Karpas-422 (cell line): Measurements from ENCODE around the gene MOAP1. TPM values are rescaled to one million over a fixed set of nuclear protein-coding genes. Genes with fewer than 3 reads are reported as not detected.
"Not testable (repeated sequence)": the region's sequence is repeated elsewhere in the genome, so short reads cannot be mapped to it uniquely, and the experiment has no call there.

ENCODE experiments used
- DNase-seq: peaks from one replicate; pipeline ENCODE4 v3.0.0-alpha.2; 2015
- H2AFZ ChIP-seq: fragments of 200-600 bp; sonication (generic); 2 replicates; pipeline ENCODE4 v1.6.1; 2014; ENCODE audit warnings: antibody characterized with exemption, low read length, mixed read lengths
- H3K27ac ChIP-seq: fragments of 200-600 bp; sonication (generic); 2 replicates; pipeline ENCODE4 v1.5.1; 2014; ENCODE audit warnings: mild to moderate bottlenecking, low read length, moderate library complexity
- H3K27me3 ChIP-seq: fragments of 200-600 bp; sonication (generic); 2 replicates; pipeline ENCODE4 v1.6.1; 2014; ENCODE audit warnings: low read length, mixed read lengths
- H3K36me3 ChIP-seq: fragments of 200-600 bp; sonication (generic); 2 replicates; pipeline ENCODE4 v1.6.1; 2014; ENCODE audit warnings: low read length, mixed read lengths; ENCODE audit not compliant: insufficient read depth
- H3K4me1 ChIP-seq: fragments of 200-600 bp; sonication (generic); 2 replicates; pipeline ENCODE4 v1.6.1; 2014; ENCODE audit warnings: mild to moderate bottlenecking, low read length, mixed read lengths
- H3K4me2 ChIP-seq: fragments of 200-600 bp; sonication (generic); 2 replicates; pipeline ENCODE4 v1.6.1; 2014; ENCODE audit warnings: low read length, low read depth, mild to moderate bottlenecking; ENCODE audit not compliant: poor library complexity, severe bottlenecking
- H3K4me3 ChIP-seq: fragments of 200-600 bp; sonication (generic); 2 replicates; pipeline ENCODE4 v1.5.1; 2014; ENCODE audit warnings: mild to moderate bottlenecking, antibody characterized with exemption, low read length, mixed read lengths
- H3K79me2 ChIP-seq: fragments of 200-600 bp; sonication (generic); 2 replicates; pipeline ENCODE4 v1.6.1; 2014; ENCODE audit warnings: mild to moderate bottlenecking, low read length, mixed read lengths
- H3K9ac ChIP-seq: fragments of 200-600 bp; sonication (generic); 2 replicates; pipeline ENCODE4 v1.6.0; 2014; ENCODE audit warnings: low read length
- H3K9me2 ChIP-seq: fragments of 200-600 bp; sonication (generic), shearing (Covaris generic); replicated peaks from 2 replicates; pipeline ENCODE4 v1.6.0; 2014; ENCODE audit warnings: mild to moderate bottlenecking, low read length, moderate library complexity; ENCODE audit not compliant: insufficient read depth
- H3K9me3 ChIP-seq: fragments of 300-700, 200-600 bp; sonication (generic); 2 replicates; pipeline ENCODE4 v1.6.1; 2014; ENCODE audit warnings: low read length, mixed read lengths
- H4K20me1 ChIP-seq: fragments of 200-600 bp; sonication (generic); 2 replicates; pipeline ENCODE4 v1.6.1; 2014; ENCODE audit warnings: mild to moderate bottlenecking, antibody characterized with exemption, low read length, low read depth; ENCODE audit not compliant: insufficient read depth
- total RNA-seq: library from RNA; depleted of rRNA; stranded (reverse); fragments of >200 nt; shearing (Covaris generic); gene quantifications from 2 replicates; pipeline ENCODE4 v1.2.3, GENCODE V29; 2014; ENCODE audit warnings: low replicate concordance

The MOAP1 gene
- total RNA-seq, 1 experiment from 2014 or later, result 50.8 TPM

DNA sequence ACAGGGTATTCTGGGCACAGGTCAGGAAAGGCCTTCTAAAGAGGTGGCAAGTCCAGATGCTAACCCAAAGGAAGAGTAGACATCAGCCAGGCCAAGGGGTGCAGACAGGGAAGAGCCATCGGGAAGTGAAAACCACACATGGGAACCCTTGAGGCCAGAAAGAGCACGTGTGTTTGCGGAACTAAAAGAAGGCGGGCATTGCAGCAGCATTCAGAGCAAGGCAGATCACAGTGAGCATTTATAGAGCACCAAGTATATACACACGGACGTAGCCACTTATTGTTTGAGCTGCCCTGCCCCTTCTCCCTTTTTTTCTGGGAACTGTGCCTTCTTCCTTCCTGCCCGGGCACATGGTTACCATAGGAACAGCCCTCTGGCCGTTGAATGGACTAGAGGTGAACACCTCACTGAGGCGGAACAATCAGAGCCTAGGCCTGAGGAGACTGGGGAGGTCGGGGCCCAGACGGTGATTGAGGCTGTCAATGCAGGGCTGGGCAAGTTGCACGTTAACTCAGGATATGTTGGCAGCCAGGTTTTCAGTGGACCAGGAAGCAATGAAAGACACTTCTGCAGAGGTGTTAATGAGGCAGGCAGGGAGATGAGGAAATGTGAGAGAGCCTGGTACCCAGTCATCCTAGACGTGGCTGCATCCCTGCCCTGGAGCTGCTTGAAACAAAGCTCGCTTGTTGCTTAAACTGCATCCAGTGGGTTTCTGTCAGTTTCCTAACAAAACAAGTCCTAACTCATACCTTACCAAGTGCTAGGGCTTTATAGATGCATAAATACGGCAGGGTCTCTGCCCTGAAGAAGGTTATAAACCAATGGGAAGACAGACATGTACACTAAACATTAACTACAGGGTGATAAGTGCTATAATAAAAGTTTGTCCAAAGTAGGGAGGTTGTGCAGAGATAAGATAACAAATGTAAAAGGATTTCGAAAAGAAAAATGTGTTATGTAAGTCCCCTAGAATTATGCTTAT, 34.2 kb downstream of the MOAP1 start:
- Histone ChIP-seq H3K4me3 (no peak overlapping the region), H3K79me2 (no peaks in the 10 kb centered on the region), H4K20me1 (no peaks in the 10 kb centered on the region), H3K4me2 (no peak overlapping the region), H2AFZ (no peak overlapping the region), H3K9ac (no peak overlapping the region), H3K36me3 (no peaks in the 10 kb centered on the region), H3K9me3 (no peaks in the 10 kb centered on the region), H3K9me2 (no peaks in the 10 kb centered on the region), H3K27me3 (no peaks in the 10 kb centered on the region), H3K27ac (no peak overlapping the region), H3K4me1 (no peaks in the 10 kb centered on the region)
- DNase-seq, result no peak

DNA sequence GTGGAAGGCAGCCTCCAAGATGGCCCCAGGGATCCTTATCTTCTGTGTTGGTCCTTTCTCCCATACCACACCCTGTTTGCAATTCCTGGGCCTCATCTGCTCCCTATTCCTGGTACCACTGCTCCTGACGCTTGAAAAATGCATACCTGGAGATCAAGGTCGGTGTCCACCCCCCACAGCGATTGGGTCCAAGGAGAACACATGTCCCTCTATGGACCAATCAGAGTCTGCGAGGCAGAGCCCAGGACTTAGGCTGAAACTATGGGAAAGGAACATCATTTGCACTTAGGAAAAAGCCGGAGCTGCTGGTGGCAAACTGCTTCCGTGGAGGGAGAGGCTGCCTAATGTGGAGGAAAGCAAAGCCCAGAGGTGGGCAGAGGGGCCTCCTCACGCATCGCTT, 35.7 kb downstream of the MOAP1 start:
- H3K27me3 ChIP-seq, result no peaks in the 10 kb centered on the region
- no peak overlapping the region for H2AFZ ChIP-seq
- H4K20me1 ChIP-seq, result no peaks in the 10 kb centered on the region
- H3K4me2 ChIP-seq, result no peak overlapping the region
- no peaks in the 10 kb centered on the region for H3K9me2 ChIP-seq
- DNase-seq, result no peak
- no peaks in the 10 kb centered on the region for H3K4me1 ChIP-seq
- no peak overlapping the region for H3K27ac ChIP-seq
- H3K4me3 ChIP-seq, result no peak overlapping the region
- no peaks in the 10 kb centered on the region for H3K36me3 ChIP-seq
- no peak overlapping the region for H3K9ac ChIP-seq
- H3K79me2 ChIP-seq, result no peaks in the 10 kb centered on the region
- no peaks in the 10 kb centered on the region for H3K9me3 ChIP-seq

DNA sequence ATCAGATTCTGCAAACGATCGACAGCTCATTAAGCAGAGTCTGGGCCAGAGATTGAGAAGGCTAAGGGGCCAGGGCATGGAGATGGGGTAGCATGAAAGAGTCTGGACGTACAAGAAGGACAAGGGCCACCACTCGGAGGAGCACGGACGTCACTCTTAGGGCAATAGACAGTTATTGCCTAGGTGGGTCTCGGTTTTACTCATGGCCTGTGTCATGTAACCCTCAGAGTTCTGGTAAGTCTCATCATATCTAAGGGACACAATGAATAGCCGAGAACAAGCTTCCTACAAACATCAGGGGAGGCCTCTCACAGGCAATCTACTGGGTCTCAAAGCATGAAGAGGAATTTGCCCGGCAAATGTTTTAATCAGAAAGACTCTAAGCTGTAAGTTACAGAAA, 38.6 kb downstream of the MOAP1 start:
- no peak for DNase-seq
- no peak overlapping the region for H2AFZ ChIP-seq
- H4K20me1 ChIP-seq, result no peaks in the 10 kb centered on the region
- H3K79me2 ChIP-seq, result no peaks in the 10 kb centered on the region
- no peak overlapping the region for H3K4me3 ChIP-seq
- H3K27ac ChIP-seq, result no peak overlapping the region
- H3K4me1 ChIP-seq, result no peaks in the 10 kb centered on the region
- H3K4me2 ChIP-seq, result no peak overlapping the region
- H3K27me3 ChIP-seq, result no peaks in the 10 kb centered on the region
- no peaks in the 10 kb centered on the region for H3K9me2 ChIP-seq
- H3K9ac ChIP-seq, result no peak overlapping the region
- no peaks in the 10 kb centered on the region for H3K9me3 ChIP-seq
- no peaks in the 10 kb centered on the region for H3K36me3 ChIP-seq

DNA sequence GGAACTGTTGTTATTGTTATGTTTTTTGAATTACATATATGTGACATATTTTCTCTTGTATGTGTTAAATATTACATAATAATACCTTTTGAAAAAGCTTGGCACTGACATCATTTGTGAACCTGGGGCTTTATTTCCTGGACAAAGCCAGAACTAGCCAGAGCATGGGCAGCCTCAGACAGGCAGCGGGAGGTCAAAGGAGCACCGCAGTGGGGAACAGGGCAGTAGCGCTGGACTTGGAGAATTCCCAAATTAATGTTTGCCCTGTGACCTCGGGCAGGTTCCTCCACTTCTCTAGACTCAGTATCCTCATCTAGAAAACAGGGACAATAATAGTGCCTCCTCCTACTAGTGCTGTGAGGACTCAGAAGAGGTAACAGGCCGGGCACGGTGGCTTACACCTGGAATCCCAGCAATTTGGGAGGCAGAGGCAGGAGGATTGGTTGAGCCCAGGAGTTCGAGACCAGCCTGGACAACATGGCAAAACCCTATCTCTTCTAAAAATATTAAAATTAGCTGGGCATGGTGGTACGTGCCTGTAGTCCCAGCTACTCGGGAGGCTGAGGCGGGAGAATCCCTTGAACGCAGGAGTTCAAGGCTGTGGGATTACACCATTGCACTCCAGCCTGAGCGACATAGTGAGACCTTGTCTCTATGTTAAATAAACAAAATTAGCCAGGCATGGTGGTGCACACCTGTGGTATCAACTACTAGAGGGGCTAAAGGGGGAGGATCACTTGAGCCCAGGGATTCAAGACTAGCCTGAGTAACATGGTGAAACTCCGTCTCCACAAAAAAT, 41.6 kb downstream of the MOAP1 start:
- Histone ChIP-seq H3K27ac (no peak overlapping the region), H2AFZ (no peak overlapping the region), H3K4me2 (no peak overlapping the region), H3K9me2 (no peaks in the 10 kb centered on the region), H3K9me3 (no peaks in the 10 kb centered on the region), H3K27me3 (no peaks in the 10 kb centered on the region), H3K79me2 (no peaks in the 10 kb centered on the region), H3K9ac (no peak overlapping the region), H4K20me1 (no peaks in the 10 kb centered on the region), H3K4me1 (no peaks in the 10 kb centered on the region), H3K36me3 (no peaks in the 10 kb centered on the region), H3K4me3 (no peak overlapping the region)
- DNase-seq, result no peak

DNA sequence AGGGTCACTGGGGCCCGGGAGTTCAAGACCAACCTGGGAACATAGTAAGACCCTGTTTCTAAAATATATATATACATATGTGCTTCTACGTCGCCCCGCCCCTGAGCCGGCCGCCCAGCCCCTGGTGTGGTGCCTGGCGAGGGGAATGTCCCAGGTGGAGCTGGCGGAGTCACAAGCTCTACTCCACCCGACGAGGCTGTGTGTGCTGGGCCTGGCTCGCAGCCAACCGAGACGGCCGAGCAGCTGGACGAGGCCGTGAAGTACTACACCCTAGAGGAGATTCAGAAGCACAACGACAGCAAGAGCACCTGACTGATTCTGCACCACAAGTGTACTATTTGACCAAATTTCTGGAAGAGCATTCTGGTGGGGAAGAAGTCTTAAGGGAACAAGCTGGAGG, 46.8 kb downstream of the MOAP1 start:
- DNase-seq, result no peak
- no peak overlapping the region for H2AFZ ChIP-seq

DNA sequence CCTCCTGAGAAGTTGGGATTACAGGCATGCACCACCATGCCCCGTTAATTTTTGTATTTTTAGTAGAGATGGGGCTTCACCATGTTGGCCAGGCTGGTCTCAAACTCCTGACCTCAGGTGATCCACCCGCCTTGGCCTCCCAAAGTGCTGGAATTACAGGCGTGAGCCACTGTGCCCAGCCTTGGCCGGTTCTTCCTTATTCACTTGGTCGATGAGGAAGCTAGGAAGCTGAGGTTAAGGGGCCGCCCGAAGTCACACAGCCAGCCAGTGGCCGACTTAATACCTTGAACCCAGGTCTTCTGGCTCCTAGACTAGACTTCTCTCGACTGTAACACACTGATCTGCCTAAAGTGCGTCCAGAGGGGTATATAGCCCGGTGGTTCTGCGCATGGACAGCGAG, 48.2 kb downstream of the MOAP1 start:
- not testable (repeated sequence) for H2AFZ ChIP-seq, H3K4me1 ChIP-seq, H3K4me2 ChIP-seq, H3K9me3 ChIP-seq, H4K20me1 ChIP-seq, H3K27me3 ChIP-seq, H3K9me2 ChIP-seq, H3K9ac ChIP-seq, H3K4me3 ChIP-seq, H3K27ac ChIP-seq, DNase-seq, H3K36me3 ChIP-seq, H3K79me2 ChIP-seq

More for the DNA sequence above, 46.8 kb downstream of the MOAP1 start:
- H3K27me3 ChIP-seq, result no peaks in the 10 kb centered on the region
- H4K20me1 ChIP-seq, result no peaks in the 10 kb centered on the region
- no peak overlapping the region for H3K4me2 ChIP-seq
- H3K79me2 ChIP-seq, result no peaks in the 10 kb centered on the region
- no peaks in the 10 kb centered on the region for H3K4me1 ChIP-seq
- no peaks in the 10 kb centered on the region for H3K9me3 ChIP-seq
- H3K36me3 ChIP-seq, result no peaks in the 10 kb centered on the region
- H3K9me2 ChIP-seq, result no peaks in the 10 kb centered on the region
- no peak overlapping the region for H3K4me3 ChIP-seq
- H3K9ac ChIP-seq, result no peak overlapping the region
- no peak overlapping the region for H3K27ac ChIP-seq

DNA sequence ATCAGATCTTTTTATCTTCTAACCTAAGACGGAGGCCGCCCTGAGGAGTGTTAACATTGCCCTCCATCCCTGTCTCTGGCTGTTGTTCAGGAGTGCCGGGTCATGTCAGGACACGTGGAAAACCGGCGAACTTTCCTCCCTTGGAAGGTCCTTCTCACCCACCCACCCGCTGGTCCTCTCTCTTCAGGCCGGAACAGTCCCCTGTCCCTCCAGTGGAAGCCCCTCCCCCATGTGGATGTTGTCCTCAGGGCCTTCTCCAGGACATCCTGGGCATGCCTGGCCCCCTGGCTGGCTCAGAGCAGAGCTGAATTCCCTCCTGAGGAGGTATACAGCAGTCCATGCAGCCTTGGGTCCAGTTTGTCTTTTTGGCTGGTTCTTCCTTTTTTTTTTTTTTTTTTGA, 48.7 kb downstream of the MOAP1 start:
- H3K9ac ChIP-seq, result no peak overlapping the region
- no peak overlapping the region for H2AFZ ChIP-seq
- H3K4me3 ChIP-seq, result no peak overlapping the region
- H3K9me2 ChIP-seq, result no peaks in the 10 kb centered on the region
- H3K9me3 ChIP-seq, result no peaks in the 10 kb centered on the region
- no peak overlapping the region for H3K4me2 ChIP-seq
- H4K20me1 ChIP-seq, result no peaks in the 10 kb centered on the region
- no peak overlapping the region for H3K27ac ChIP-seq
- H3K79me2 ChIP-seq, result no peaks in the 10 kb centered on the region
- no peak for DNase-seq
- H3K36me3 ChIP-seq, result no peaks in the 10 kb centered on the region
- H3K27me3 ChIP-seq, result no peaks in the 10 kb centered on the region
- no peaks in the 10 kb centered on the region for H3K4me1 ChIP-seq

DNA sequence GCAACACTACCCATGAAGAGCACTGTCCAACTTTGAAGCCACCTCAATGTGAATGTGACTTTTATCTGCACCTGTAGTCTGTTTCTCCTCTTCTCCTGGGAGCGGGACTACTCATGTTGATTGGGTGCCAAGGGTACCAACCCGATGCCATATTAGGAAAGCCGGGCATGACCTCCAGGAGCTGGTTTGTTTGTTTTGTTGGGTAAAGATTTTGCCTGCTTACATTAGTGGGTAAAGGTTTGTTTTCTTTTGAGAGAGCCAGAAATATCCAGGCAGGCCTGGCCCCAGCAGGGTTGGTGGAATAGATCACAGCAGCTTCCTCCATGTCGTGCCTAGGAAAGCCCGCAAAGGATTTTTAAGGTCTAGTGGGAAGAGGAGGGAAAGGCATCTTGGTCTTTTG, 49.3 kb downstream of the MOAP1 start:
- H3K27me3 ChIP-seq, result no peaks in the 10 kb centered on the region
- H3K27ac ChIP-seq, result no peak overlapping the region
- H3K4me3 ChIP-seq, result no peak overlapping the region
- H3K79me2 ChIP-seq, result no peaks in the 10 kb centered on the region
- no peak overlapping the region for H2AFZ ChIP-seq
- no peak for DNase-seq
- 0 out of 2 replicates have a peak, but pooled peaks cover under 1% of the 10 kb centered on the region for H4K20me1 ChIP-seq
- H3K4me2 ChIP-seq, result no peak overlapping the region
- no peaks in the 10 kb centered on the region for H3K36me3 ChIP-seq
- H3K9me3 ChIP-seq, result no peaks in the 10 kb centered on the region
- H3K4me1 ChIP-seq, result peaks cover 4% of the 10 kb centered on the region
- no peaks in the 10 kb centered on the region for H3K9me2 ChIP-seq
- H3K9ac ChIP-seq, result no peak overlapping the region
